Prostate gland (tissue), 2 donors: ENCODE results near the gene CAPS. TPM values are rescaled to one million over a fixed set of nuclear protein-coding genes. Genes with fewer than 3 reads are reported as not detected.

Experiments used
- DNase-seq: peaks from one replicate; pipeline ENCODE4 v3.0.0-alpha.2; 2019; ENCODE audit warnings: low spot score
- H3K27ac ChIP-seq, 2 donors: fragments of 200-600 bp; sonication (generic); 2 replicates each; pipeline ENCODE4 v1.5.1; 2017 to 2019
- H3K27me3 ChIP-seq: fragments of 200-600 bp; sonication (generic); replicated peaks from 2 replicates; pipeline ENCODE4 v1.5.1; 2019; ENCODE audit not compliant: insufficient read depth
- H3K36me3 ChIP-seq, 2 donors: fragments of 200-600 bp; sonication (generic); 1 replicate in 1 of 2; 2 replicates in 1 of 2; pipeline versions ENCODE4 v1.5.1 to v1.8.1; 2017 to 2019
- H3K4me1 ChIP-seq: fragments of 200-600 bp; sonication (generic); replicated peaks from 2 replicates; pipeline ENCODE4 v1.5.1; 2019
- H3K4me3 ChIP-seq, 2 donors: fragments of 200-600 bp; sonication (generic); 2 replicates each; pipeline ENCODE4 v1.5.1; 2017 to 2019
- H3K9me3 ChIP-seq: fragments of 200-600 bp; sonication (generic); 2 replicates; pipeline ENCODE4 v1.5.1; 2017
- POLR2A ChIP-seq: fragments of 450-650 bp; IDR thresholded peaks from one replicate; pipeline ENCODE4 v1.6.1; 2016; ENCODE audit warnings: antibody characterized with exemption, mild to moderate bottlenecking
- POLR2AphosphoS5 ChIP-seq: sonication (generic); formaldehyde crosslinking; IDR thresholded peaks from one replicate; pipeline ENCODE4 v1.6.1; 2017; ENCODE audit warnings: antibody characterized with exemption
- WGBS: methylation state at CpG from one replicate; pipeline ENCODE4 v1.1.5; 2018; 5-methylcytosine and 5-hydroxymethylcytosine counted together
- intact Hi-C: fragments of 100-400 bp; cut with DNase I; formaldehyde crosslinking; loops from one replicate; pipeline ENCODE4 v1.14.2; 2022
- total RNA-seq, 2 donors: library from RNA; depleted of rRNA; stranded (reverse); fragments of >200 nt; gene quantifications; one replicate each; pipeline ENCODE4 v1.1.0, GENCODE V29; 2016
- TF ChIP-seq, protein P1 (sequence below), 4 experiments: fragments of 200-600 bp in 2 of 4; fragments of 450-650 bp in 2 of 4; sonication (generic) in 2 of 4; IDR thresholded peaks; 1 replicate in 3 of 4; 2 replicates in 1 of 4; pipeline ENCODE4 v1.5.1; 2016 to 2019; ENCODE audit warnings: antibody characterized with exemption in 4 of 4, mild to moderate bottlenecking in 2 of 4, moderate library complexity in 2 of 4

The CAPS gene
- total RNA-seq, 2 donors from 2014 or later, result 27.9 to 36.8 TPM

DNA sequence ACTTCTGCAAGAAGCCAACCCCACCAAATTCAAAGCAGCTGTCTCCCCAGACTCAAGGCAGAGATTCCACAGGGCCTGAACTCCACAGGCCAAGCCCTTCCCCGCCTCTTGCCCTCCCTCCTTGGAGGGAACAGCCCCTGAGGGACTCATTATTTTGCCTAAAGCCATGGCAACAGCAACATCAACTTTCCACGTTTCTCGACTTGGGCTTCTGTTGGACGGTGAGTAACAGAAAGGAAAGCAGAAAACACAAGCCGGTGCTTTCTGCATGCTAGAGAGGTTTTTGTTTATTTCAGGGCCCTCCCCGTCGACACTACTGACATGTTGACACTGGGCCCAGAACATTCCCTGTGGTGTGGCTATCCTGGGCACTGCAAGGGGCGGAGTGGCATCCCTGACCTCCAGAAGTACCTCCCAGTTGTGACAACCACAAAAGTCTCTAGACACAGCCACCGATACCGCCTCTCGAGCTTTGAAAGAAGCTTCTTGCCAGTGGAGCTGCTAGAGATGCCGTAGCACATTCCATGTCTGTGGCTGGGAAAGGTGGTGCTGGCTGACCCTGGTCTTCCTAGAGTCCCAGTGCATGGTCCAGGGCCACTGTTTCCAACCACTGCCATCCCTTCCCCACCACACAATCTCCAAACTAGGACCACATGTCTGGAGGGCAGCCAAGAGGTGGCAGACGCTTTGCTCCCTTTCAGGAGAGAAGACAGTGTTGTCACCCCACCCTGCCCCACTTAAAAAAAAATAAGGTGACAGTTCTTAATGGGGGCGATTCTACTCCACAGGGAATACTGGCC lies 12.8 kb downstream of the CAPS start:
- WGBS, result 64% methylated on average over 14 of the region's 14 CpGs
- DNase-seq, result no peak
- no peak for TF ChIP-seq POLR2AphosphoS5
- TF ChIP-seq POLR2A, result no peak
- TF ChIP-seq, protein P1, sequence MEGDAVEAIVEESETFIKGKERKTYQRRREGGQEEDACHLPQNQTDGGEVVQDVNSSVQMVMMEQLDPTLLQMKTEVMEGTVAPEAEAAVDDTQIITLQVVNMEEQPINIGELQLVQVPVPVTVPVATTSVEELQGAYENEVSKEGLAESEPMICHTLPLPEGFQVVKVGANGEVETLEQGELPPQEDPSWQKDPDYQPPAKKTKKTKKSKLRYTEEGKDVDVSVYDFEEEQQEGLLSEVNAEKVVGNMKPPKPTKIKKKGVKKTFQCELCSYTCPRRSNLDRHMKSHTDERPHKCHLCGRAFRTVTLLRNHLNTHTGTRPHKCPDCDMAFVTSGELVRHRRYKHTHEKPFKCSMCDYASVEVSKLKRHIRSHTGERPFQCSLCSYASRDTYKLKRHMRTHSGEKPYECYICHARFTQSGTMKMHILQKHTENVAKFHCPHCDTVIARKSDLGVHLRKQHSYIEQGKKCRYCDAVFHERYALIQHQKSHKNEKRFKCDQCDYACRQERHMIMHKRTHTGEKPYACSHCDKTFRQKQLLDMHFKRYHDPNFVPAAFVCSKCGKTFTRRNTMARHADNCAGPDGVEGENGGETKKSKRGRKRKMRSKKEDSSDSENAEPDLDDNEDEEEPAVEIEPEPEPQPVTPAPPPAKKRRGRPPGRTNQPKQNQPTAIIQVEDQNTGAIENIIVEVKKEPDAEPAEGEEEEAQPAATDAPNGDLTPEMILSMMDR (IDR thresholded peaks at IDR 0.05), result no peak
- Histone ChIP-seq H3K27me3 (no peaks in the 10 kb centered on the region), H3K27ac (no peak overlapping the region), H3K4me1 (no peaks in the 10 kb centered on the region), H3K9me3 (no peaks in the 10 kb centered on the region), H3K4me3 (no peak overlapping the region), H3K36me3 (peaks cover 19 to 22% of the 10 kb centered on the region in 2 donors)
- intact Hi-C loops, result no loop called here

DNA sequence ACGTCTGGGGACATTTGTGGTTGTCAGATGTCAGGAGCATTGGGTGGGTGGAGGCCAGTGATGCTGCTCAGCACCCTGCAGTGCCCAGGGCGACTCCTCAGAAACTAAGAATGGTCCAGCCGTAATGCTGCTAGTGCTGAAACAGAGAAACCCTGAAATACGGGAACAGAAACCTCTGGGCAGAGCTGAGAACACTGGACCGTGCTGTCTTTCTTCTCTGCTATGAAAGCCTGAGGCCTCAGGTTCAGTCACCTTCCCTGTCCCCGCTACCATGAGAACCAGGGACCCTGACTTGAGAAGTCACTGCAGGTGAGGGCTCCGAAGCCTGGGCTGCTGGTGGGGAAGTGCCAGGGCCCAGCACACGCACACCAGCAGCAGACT lies 13.4 kb downstream of the CAPS start:
- peaks cover 19% of the 10 kb centered on the region in 2 donors for H3K36me3 ChIP-seq

GRCh38 chr19:5929179-5929578 lies 15.1 kb downstream of the CAPS start:
- Histone ChIP-seq H3K27ac (no peak overlapping the region), H3K9me3 (no peaks in the 10 kb centered on the region), H3K4me1 (no peaks in the 10 kb centered on the region), H3K4me3 (no peak overlapping the region), H3K36me3 (peaks cover 7 to 18% of the 10 kb centered on the region in 2 donors), H3K27me3 (no peaks in the 10 kb centered on the region)
- 84% methylated on average over 13 of the region's 13 CpGs for WGBS
- intact Hi-C loops, result no loop called here
- TF ChIP-seq, protein P1 (IDR thresholded peaks at IDR 0.05), result no peak
- TF ChIP-seq POLR2A (no peak), POLR2AphosphoS5 (no peak)
- DNase-seq, result no peak

More for the DNA sequence above, 13.4 kb downstream of the CAPS start:
- Histone ChIP-seq H3K4me1 (no peaks in the 10 kb centered on the region), H3K9me3 (no peaks in the 10 kb centered on the region), H3K27ac (no peak overlapping the region), H3K27me3 (no peaks in the 10 kb centered on the region), H3K4me3 (no peak overlapping the region)
- intact Hi-C loops, result no loop called here
- WGBS, result 90% methylated on average over 8 of the region's 8 CpGs
- TF ChIP-seq POLR2AphosphoS5 (no peak), POLR2A (no peak)
- TF ChIP-seq, protein P1 (IDR thresholded peaks at IDR 0.05), result no peak
- DNase-seq, result no peak

DNA sequence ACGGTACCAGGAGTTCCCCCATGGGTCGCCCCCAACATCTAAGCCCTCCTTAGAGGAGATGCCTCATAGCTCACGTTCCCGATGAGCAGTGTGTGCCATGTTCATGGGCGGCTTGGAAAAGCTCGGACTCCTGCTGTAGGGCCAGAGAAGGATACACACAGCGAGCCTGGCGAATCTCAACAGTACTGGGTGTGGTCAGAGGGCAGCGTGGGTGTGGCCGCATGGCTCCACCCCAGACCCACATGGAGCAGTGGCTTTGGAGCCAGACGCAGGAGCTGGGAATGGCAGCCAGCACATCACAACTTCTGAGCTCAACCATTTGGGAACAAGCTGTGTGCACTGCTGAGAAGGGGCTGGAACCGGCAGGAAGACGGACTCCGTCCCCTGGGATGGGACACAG lies 15.6 kb downstream of the CAPS start:
- Histone ChIP-seq H3K27me3 (no peaks in the 10 kb centered on the region), H3K27ac (no peak overlapping the region), H3K9me3 (no peaks in the 10 kb centered on the region), H3K36me3 (peaks cover 4 to 14% of the 10 kb centered on the region in 2 donors), H3K4me1 (no peaks in the 10 kb centered on the region), H3K4me3 (no peak overlapping the region)
- TF ChIP-seq POLR2A, result no peak
- TF ChIP-seq, protein P1 (IDR thresholded peaks at IDR 0.05), result no peak
- no peak for TF ChIP-seq POLR2AphosphoS5
- WGBS, result 90% methylated on average over 13 of the region's 14 CpGs
- no peak for DNase-seq
- intact Hi-C loops, result loop anchor here (5.0 kb wide), 1 partner anchor 38 kb away; no protein-coding TSS in a partner anchor

GRCh38 chr19:5931251-5931650 lies 17.2 kb downstream of the CAPS start:
- Histone ChIP-seq H3K27ac (no peak overlapping the region), H3K4me3 (no peak overlapping the region), H3K4me1 (no peaks in the 10 kb centered on the region), H3K9me3 (no peaks in the 10 kb centered on the region), H3K36me3 (peaks cover 0 to 4% of the 10 kb centered on the region in 2 donors), H3K27me3 (no peaks in the 10 kb centered on the region)
- intact Hi-C loops, result loop anchor here (5.0 kb wide), 1 partner anchor 36 kb away; no protein-coding TSS in a partner anchor
- TF ChIP-seq, protein P1 (IDR thresholded peaks at IDR 0.05), result no peak
- TF ChIP-seq POLR2A (no peak), POLR2AphosphoS5 (no peak)
- DNase-seq, result no peak
- 95% methylated on average over 10 of the region's 11 CpGs for WGBS
